SW 1271 (cell line): ENCODE results near the gene TBC1D28.
"Not testable (repeated sequence)": the region's sequence is repeated elsewhere in the genome, so short reads cannot be mapped to it uniquely, and the experiment has no call there.

Source experiments
- DNase-seq, 2 experiments: peaks; one replicate each; lab custom pipeline; 2025; lab: John Stamatoyannopoulos, UW

TBC1D28 gene

DNA sequence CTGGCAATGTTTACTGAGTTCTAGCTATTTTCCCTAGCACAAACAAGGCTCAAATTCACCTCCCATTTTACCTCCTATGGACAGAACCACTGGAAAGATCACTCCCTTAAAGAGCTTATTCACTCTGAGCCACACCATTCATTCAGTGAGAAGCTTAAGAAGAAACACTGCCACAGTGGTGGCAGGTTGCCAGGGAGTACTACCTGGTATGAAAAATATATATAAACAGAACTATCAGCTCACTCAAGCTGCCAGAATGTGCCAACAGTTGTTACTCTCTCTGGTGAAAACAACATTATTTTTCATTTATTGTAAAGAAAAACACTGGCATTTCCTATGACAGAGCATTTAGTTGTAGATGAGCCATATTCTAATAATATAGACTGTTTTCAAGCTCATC is 31.2 kb downstream of the TBC1D28 start:
- DNase-seq, result not testable (repeated sequence)

DNA sequence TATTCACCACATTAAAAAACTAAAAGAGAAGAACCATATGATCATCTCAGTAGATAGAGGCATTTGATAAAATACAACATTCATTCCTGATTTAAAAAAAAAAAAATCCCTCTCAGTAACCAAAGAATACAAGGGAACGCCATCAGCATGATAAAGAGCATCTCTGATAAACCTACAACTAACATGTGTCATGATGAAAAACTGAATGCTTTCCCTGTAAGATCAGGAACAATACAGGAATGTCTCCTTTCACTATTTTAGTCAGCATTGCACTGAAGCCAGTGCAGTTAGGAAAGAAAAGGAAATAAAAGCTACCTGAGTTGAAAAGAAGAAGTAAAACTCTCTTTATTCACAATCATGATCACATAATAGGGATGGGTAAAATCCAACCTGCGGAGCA is 51.1 kb downstream of the TBC1D28 start:
- DNase-seq, result not testable (repeated sequence)
